Right kidney (tissue), 1 donor: ENCODE data around the gene SLC9A2.

ENCODE experiments used
- DNase-seq: peaks from one replicate; pipeline ENCODE4 v3.0.0-alpha.2; 2016

SLC9A2 gene

DNA sequence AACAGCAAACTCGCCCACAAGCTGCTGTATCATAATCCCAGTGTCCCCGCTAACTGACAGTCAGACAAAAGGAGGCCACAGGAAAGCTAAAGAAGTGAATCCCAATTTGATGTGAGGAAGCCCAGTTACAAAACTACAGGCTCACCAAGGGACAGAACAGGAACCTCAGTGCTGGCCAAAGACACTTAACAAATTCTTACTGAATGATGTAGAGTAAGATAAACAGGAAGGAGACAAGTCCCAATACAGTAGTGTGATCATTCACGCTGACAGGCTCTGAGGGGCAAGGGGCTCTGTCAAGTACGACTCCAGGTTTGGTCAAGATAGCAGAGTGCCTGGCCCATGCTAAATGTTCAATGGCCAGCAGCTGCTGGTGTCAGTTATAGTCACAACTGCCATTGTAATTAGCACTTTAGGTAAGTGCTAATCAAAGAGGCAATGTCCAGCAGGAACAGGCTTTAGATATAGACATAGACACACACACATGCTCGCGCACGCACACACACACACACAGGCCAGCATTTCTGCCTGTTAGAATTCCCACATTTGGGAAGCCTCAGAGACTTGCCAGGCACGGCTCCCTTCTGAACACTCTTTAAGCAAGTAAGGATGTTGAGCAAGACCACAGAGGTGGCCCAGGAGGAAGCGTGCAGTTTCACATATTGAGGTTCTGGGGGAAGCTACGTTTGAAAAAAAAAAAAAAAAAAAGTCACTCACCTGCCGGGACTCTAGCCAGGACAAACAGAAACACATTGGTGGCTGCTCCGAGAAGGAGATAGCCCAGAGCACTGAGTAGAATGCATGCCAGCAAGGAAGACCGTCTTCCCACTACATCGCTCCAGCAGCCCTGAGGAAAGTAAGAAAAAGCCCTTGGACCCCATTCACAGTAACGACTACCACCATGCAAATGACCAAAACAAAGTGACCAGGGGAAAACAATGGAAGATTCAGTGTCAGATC, 107.1 kb downstream of the SLC9A2 start:
- DNase-seq = no peak

DNA sequence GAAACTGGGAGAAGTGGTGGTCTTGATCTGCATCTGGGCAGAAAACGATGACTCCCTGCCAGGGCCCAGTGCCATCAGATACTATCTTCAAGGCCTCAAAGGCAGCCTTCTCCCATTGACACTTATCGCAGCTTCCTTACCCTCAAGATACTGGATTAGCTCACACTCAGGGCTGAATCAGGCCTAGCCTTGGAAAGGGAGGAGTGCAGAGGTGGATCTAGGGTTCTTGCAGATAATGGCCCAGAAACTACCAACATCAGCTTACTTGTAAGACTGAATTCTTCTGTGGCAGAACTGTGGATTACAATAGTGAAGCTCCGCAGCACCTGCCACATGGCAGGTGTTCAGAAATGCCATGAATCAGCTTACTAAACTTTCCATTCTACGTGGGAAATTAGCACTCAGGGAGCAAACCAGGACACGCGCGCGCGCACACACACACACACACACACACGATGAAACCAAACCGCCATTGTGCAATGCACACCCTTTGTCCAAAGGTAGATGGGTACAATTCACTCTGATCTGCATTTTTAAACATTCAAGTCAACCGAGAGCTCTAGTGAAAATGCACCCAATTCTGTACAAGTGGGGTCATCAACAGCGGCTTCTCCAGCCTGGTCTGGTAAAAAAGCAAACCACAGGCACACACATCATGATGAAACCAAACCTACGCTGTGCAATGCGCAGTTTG, 116.2 kb downstream of the SLC9A2 start:
- DNase-seq = no peak

DNA sequence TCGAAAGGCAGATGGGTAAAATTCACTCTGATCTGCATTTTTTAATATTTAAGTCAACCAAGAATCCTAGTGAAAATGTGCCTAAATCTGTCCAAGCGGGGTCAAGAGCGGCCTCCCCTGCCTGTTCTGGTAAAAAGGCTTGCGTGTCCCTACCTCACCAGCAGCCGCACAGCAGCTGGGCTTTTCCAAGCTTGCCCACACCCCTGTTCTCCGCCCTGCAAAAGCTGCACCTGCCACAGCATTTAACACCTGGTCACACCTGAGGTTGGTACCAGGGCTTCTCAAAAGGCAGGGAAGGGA, 116.7 kb downstream of the SLC9A2 start:
- no peak for DNase-seq

DNA sequence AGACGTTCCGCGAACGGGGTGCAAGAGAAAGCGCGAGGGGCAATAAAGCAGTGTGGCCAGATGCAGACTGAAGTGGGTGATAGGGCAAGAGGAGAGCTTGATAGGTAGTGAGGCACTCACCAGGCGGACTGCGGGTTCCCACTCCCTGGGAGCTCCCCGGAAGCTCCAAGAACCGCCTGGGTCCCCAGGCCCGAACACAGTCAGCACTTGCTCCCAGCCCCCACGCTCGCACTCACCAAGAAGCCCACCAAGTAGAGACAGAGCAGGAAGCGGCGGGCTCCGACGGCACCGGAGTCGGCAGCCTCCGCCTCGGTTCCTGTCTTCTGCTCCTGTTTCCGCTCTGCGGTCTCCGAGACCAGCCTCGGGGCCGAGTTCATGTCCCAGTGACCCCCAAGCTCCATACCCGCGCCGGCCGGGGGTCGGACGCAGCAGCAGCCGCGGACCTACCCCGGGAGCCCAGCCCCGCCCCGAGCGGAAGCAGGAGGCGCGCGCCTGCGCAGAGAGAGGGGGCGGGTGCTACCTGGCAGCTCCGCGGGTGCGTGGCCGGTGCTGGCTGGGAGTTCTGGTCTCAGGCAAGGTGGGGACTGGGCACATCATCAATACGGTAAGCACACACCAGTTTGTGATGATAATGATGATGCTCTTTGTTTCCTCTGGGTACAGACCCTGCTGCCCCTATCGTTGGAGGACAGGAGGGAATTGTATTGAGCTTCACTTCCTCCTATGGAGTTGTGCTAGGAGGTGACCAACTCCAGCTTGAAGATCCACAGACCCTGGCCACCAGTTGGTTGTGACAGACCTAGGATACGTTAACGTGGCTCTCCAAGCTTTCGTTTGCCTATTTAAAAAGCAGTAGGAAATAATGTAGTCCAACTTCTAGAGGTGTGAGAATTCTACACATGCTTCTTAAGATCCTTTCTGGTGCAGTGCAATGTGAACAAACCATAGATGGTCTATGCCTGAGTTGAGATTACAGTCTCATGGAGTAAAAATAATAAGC, 117.4 kb downstream of the SLC9A2 start:
- peak; percentile 95 for DNase-seq

DNA sequence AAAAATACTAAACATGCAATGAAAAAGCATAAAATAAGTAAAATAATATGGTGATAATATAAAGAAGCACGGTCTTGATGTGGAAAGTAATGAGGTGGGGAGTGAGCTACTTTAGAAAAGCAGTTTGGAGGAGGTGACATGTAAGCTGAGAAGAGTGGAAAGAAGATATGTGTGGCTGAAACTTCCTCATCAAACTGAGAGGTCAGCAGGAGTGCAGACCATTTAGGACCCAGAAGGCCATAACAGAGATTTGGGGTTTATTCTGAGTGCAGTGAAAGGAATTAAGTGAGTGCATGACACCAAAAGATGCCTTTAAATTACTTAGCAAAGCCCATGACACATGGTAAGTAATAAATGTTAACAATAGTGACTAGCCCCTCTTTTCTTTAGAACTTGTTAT, 118.1 kb downstream of the SLC9A2 start:
- DNase-seq = no peak

DNA sequence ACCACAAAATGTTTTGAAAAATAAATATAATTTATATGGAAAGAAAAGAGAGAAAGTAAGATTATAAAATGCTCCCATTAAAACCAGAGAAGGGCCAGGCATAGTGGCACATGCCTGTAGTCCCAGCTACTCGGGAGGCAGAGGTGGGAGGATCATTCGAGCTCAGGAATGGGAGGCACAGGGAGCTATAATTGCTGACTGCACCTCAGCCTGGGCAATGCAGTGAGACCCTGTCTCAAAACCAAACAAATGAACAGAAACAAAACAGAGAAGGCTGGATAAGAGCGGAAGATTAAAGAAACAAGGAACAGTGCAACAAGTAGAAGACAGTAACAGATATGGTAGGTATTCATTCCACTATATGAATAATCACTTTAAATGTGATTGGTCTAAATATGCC, 123.9 kb downstream of the SLC9A2 start:
- DNase-seq = no peak

DNA sequence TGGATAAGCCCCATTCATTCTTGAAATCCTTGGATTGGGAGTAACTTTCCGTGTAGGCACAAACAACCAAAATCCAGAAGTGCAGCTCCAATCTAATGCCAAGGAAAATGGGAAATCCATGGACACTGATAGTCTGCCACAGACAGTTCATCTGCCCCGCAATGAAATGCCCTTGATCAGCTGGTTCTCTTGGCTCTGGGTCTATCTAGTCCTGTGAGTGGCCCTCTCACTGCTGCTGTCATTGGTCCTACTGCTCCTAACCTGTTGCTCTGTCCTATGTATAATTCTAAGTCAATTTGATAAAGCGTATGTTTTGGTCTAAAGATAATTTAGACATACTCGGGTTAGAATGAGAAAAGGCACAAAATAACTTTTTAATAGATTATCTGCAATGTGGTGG, 128.8 kb downstream of the SLC9A2 start:
- DNase-seq = no peak

DNA sequence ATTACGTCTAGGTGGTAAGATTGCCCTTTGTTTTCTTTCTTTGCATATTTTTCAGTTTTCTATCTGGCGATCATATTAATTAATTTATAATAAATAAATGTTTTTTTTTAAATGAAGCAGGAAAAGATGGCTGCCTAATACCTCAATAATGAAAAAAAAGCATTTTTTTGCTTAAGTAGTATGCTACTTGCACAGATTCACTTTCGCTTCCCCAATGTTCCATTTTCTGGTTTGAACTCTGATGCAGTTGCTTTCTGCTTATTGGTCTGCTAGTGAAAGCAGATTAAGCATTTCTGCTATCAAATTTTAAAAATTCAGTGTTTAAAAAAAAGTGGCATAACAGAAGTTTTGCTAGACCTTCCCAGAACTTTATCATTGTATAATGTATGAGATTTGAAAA, 130.6 kb downstream of the SLC9A2 start:
- no peak for DNase-seq

DNA sequence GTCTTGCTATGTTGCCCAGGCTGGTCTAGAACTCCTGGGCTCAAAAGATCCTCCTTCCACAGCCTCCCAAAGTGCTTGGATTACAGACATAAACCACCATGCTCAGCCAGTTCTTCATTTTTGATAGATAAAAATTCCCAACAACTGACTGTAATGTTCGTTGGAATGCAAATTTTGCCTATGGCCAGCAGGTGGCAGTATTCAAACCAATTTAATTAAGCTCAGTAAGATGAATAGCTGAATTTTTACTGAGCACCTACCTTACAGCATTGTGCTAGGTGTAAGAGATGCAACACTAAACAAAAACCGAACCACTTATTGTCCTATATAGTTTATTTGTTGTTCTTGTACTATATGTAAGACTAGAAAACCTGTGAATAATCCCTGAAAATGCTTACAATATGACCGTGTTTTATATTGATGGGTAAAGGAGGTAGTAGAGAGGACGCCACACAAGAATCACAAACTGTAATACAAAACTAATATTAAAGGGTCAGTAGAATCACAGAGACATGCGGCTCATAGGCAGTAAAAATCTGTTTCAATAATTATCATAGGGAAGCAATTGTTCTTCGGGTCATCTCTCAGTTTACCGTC, 134.3 kb downstream of the SLC9A2 start:
- DNase-seq = no peak

DNA sequence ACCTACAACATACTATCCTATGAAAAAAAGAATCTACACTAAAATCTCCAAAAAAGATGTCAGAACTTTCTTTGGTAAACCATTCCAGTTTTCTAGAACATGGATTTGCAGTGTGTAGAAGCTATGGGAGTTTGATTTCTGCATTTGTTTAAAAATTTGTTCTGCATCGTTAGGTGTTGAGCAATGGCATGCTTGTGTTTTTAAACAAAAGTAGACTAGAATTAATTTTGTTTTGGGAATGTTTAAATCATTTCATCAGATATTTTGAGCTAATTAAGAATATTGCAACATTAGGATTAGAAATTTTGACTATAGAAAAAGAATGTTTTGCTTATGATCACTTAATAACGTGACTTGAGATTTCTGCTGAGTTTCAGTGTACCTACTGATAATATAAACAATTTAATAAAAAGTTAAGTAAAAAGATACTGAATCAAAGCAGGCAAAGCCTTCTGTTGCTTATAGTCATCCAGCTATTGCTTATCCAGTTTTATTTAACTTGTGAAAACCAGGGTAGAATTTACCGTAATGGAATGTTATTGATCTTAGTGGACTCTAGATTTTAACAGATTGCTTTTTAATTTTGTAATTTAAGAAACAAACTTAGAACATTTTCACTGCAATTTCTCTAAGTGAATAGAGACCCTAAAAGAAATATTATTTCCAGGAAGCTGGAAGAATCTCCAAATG, 135.2 kb downstream of the SLC9A2 start:
- DNase-seq = no peak

DNA sequence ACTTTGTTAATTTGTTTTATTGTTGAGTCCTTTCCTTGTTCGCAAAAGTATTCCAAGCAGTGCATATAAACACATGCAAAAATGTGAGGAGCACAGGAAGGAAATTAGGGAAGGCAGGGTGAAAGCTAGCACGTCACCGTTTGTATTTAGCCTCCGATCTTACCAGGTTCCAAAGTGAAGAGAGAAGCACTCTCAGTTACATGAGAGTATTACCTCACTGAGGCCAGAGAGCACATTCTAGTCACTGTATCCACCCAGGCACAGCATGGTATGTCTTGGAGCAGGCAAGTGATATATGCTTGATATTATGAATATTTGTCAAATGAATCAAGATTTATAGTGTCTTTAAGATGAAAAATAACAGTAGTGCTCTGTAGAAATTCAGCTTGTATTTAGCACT, 135.9 kb downstream of the SLC9A2 start:
- no peak for DNase-seq

DNA sequence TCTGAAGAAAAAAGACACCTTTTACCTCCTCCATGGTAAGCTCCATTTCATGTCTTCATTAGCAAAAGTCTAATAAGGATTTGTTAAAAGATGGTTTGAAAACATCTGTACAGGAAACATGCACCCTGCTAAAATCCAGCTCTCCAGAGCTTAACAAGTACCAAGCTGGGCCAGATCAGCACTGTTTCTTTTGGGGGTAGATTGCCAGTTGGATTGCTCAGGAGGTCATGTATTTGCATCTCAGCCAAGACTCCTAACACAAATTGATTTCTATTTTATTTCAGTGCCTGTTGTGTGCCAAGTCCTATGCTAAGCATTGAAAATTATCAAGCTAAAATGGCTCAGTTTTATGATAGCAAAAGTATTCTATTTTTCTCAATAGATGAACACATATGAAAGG, 139.1 kb downstream of the SLC9A2 start:
- no peak for DNase-seq
